ENCODE results near the gene SSBP1.
"Not testable (repeated sequence)": the region's sequence is repeated elsewhere in the genome, so short reads cannot be mapped to it uniquely, and the experiment has no call there.

The SSBP1 gene, protein sequence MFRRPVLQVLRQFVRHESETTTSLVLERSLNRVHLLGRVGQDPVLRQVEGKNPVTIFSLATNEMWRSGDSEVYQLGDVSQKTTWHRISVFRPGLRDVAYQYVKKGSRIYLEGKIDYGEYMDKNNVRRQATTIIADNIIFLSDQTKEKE

DNA sequence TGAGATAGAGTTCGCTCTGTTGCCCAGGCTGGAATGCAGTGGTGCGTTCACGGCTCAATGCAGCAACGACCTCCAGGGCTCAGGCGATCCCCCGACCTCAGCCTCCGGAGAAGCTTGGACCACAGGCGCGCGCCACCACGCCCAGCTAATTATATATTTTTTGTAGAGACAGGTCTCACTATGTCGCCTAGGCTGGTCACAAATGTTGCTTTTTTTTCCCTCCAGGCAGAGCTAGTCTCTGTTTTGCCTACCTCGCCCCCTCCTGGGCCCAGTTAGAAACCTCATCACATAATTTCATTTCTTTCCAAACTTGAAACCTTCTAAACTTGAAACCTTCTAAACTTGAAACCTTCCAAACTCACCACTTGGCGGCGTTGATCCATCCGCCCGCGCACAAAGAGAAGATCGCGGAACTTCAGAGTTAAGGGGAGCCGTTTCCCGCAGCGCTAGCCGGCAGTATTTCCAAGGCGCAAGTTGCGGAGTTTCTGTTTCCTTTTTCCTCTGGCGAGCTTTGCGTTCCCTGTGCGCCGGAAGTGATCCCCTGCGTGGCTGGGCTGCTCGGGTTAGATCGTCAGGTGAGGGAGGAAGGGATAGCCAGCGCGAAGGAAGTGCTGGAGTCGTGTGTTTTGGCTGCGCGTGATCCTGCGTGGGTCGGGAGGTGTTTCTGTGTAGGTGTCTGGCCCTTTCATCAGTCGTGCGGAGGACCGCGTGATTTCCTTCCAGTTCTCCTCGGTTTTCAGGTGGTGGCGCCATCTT lies at the start of gene SSBP1:
TSS of gene SSBP1 (plus strand) at position 523 of the 756 bp plus-strand sequence. CDS start 809 bp downstream, outside the sequence.
- DNase-seq (ENCODE audit: low spot score): peak; percentile 93

DNA sequence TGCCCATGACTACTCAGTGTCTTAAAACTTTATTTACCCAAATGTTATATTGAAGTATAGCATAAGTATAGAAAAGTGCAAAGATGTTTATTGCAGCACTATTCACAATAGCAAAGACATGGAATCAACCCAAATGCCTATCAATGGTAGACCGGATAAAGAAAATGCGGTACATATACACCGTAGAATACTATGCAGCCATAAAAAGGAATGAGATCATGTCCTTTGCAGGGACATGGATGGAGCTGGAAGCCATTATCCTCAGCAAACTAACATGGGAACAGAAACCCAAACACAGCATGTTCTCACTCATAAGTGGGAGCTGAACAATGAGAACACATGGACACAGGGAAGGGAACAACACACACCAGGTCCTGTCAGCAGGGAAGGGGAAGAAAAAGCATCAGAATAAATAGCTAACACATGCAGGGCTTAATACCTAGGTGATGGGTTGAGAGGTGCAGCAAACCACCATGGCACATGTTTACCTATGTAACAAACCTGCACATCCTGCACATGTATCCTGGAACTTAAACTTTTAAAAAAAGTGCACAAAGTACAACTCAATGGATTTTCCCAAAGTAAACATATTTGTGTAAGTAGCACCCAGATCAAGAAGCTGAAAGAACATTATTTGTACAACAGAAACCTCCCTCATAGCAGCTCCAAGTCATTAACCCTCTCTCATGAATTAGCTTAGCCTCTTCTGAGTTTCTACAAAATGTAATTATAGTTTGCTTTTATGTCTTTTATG lies 48.9 kb upstream of the SSBP1 start:
- not testable (repeated sequence) for DNase-seq (ENCODE audit: low spot score)

DNA sequence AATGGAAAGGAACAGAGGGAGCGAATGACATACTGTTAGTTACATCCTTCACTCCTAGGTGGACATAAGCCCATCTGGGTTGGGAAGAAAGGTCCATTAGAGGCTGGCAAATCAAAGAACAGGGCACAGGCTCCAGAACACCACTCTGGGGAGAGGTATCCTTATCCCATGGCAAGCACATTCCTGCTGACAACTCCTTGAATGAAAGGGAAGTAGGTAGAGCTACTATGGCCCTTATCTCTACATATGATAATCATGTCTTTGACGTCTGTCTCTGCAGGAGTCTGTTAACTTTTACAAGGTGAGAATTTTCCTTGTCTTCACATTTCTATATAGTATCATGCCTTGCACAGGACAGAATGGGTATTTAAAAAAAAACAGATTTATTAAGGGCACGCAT lies 46.6 kb upstream of the SSBP1 start:
- DNase-seq (ENCODE audit: low spot score): no peak

DNA sequence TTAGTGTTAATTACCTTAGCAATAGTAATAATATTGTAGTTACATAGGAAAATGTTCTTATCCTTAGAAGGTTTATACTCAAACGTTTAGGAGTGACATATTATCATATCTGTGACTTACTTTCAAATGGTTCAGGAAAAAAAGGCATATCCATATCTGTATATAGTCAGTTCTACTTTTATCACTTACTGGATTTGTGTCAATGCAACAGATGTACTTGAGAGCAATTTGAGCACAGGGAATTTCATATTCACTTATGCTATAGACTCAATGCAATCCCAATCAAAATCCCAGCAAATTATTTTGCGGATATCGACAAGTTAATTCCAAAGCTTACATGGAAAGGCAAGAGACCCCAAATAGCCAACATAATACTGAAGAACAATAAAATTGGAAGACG lies 46.2 kb upstream of the SSBP1 start:
- DNase-seq (ENCODE audit: low spot score): no peak

DNA sequence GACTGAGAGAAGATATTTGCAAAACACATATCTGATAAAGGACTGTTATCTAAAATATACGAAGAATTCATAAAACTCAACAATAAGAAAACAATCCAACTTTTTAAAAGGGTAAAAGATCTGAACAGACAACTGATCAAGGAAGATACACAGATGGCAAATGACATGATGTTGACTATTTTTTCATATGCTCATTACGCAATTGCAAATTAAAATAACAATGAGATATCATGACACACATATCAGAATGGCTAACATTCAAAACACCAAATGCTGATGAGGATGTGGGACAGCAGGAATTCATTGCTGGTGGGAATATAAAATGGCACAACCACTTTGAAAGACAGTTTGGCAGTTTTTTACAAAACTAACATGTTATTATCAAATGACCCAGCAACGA lies 45.1 kb upstream of the SSBP1 start:
- no peak for DNase-seq (ENCODE audit: low spot score)

DNA sequence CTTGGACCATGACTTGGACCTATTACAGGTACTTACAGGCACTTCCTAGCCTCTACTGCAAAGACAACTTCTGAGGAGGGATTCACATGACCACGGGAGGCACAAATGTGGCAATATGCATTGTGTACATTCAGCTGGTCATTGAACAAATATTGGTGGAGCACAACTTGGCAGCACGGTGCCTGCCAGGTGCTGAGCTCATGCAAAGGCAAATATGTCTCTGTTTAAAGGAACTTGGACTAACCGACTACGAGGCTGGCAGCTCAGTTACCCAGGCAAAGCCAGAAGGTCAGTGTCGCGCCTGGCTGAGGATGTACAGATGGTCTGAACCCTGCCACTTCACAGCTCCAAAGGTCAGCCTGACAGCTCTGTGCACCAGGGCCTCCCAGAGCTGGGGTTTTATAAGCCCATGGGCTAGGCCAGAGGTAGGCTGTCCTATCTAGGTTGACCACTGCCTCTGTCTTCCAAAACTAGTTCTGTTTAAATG lies 42.3 kb upstream of the SSBP1 start:
- DNase-seq (ENCODE audit: low spot score): no peak

DNA sequence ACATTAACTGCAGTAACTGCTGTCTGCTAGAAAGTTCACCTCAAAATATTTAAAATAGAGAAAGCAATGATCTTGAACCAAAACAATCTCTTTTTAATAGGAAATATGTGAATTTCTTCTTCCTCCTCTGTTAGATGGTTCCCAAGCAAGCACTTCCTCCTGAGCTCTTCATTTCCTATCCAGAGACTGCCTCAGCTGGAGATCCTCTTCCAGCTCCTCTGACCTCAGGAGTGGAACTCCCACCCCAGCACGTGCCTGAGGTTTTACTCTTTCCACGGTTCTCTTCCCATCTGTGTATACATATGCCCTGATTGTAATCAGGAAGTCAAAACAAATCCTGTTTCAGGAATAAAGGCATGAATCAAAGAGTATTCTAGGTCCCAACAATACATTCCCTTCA lies 41.8 kb upstream of the SSBP1 start:
- DNase-seq (ENCODE audit: low spot score): no peak

DNA sequence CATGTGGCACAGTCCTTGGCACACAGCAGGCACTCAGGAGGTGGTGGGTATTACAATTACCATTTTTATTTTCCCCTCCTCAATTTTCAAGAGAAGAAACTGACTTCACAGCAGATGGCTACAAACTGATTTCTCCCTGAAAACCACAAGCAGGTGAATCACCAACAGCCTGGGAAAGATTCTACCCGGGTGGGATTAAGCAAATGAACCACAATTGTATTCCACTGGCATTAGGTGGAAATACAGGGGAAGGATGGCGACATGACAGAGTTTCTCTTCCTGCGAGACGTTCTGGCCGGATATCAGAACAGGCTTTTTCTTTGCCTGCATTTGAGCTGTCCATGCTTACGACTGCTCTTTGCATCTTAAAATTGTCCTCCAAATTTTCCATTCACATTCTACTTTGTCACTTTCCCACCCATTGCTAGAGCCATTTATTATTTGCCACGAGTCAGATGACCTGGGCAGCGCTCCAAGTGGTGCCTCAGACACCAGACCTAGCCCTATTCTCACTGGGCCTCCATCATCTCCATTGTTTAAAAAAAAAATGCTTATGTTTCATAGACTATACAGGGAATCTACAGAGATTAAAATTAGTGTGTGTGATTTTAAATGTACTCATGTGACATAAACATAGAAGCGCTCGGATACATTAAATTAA lies 40.8 kb upstream of the SSBP1 start:
- no peak for DNase-seq (ENCODE audit: low spot score)

DNA sequence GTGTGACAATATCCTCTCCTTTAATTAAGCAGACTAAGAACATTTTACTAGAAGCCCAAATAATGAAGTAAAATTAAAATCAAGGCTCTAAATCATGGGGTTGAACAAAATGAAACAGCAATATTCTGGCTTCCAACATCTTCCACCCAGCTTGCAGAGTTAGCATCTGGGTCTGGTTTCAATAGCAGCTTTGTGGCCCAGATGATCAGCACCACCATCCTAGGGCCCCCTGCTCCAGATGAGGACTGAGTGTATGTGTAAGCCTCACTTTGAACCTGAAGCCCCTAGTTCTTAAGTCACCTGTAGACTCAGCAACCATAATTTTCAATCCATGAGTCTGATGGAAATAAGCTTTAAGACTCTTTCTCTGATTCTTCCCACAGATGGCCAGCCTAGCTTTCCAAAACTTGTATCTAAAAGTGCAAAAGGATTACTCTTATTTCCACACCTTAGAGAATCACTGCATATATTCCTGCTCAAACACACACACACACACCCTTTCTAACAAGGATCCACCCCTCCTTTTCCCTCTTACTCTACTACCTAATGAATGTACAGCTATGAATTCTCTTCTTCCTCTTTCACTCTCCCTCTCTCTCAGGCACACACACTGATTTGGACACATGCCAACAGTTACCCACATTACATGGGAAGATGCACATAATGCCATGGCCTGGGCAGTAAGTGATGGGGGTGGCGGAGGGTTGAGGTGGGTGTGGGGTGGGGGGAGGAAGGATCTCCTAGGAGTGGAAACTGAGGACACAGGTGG lies 39.7 kb upstream of the SSBP1 start:
- no peak for DNase-seq (ENCODE audit: low spot score)

DNA sequence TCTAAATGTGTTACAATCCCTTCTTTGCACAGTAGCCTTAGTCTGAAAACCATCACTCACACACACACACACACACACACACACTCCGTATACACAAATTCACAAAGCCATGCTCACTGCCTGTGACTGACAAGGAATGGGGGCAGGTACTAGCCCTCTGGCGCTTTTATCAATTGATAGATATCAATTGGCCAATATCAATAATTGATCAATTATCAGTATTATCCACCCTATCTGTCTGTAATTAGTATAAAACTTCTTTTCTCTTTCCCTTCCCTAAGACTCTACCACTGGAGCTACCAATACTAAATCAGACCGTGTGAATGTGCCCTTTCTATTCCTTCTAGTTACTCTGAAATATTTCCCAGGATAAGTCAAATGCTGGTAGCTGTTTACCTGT lies 38.3 kb upstream of the SSBP1 start:
- DNase-seq (ENCODE audit: low spot score): no peak

DNA sequence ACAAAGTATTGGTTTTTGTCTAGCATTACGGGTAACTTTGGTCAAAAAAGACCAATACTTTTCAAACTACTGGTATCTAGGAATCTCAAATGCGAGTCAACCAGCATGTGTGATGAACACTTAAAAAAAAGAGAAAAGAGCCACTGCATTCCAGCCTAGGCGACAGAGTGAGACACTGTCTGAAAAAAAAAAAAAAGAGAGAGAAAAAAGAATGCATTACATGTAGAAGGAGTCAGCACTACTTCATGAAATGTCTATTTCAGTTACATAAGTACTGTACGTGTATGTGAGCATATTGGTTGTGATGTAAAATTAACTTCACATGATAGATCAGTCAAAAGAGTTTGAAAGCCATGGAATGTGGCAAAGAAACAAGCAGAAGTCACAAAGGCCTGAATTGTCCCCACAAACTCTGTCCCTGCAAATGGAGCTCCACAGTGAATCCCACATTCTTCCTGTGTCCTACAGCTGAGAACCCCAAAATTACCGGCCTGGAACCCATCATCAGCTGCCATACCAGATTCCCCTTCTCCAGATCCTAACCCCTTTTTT lies 37.8 kb upstream of the SSBP1 start:
- no peak for DNase-seq (ENCODE audit: low spot score)

DNA sequence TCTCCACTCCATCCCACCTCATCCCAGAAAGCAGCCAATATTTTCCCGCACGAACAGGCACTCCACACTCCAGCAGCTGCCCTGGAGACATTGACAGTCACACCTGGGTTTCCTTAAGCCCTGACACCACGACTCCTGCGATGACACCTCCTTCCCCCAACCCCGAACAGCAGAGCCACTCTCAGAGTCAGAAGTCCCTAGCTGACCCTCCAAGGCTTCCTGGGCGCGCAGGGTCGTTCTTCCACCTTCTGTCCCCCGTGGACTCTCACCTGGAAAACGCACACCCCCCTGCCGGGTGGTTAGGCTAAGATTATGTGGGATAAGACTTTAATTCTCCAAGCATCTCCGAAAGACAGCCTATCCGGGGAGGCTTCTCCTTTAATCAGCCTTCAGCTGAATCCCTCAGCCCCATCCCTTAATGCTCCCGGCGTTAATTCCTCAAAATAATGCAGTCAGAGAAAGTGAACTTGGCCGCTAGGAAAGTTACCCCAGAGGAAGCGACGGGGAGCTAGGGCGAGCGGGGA lies 37.2 kb upstream of the SSBP1 start:
- DNase-seq (ENCODE audit: low spot score): no peak

DNA sequence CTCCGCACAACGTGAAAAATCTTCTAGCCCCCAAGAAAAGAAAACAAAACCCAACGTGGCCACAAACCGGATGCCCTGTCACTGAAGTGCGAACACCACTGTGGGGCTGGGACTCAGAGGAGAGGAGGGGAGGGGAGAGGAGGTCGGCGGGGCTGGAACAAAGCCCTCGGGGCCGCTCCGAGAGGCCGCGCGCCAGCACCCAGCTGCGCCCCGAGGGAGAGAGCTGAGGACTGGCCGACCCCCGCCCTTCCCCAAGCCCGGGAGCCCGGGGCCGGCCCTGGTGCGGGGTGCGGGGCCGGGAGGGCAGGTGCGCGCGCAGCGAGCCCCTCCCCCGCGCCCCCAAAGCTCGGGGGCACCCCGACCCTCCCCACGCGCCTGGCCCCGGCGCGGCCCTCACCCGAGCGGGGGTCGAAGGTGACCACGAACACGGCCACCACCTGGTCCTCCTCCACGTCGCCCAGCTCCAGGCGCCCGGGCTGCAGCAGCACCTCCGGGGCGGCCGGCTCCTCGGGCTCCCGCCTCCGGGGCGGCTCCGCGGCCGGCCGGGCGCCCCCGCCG lies 36.6 kb upstream of the SSBP1 start:
- DNase-seq (ENCODE audit: low spot score): peak; percentile 62

DNA sequence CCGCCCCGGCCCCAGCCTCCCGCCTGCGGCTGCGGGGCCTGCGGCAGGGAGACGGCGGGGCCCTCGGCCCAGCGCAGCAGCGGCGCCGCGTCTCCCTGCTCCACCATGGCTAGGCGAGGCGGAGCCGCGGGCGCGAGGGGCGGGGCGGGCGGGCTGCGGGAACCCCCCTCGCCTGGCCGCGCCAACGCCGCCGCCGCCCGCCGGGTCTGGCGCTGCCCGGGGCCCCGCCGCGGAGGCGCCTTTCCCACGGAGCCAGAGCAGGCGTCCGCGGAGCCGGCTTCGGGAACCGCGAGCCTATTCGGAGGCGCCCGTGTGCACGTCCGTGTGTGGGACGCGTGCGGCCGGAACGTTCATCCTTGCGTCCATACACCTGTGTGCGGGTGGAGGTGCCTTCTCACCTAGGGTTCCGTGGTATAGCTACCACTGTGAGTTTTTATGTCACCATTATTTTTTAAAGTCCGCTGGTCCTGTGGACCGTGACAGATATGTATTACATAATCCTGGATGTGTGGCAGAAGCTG lies 36.1 kb upstream of the SSBP1 start, which contains the start of gene DENND11:
TSS of gene DENND11 (minus strand) at position 120 of the 521 bp plus-strand sequence. CDS start at position 107, 13 bp downstream.
- peak; percentile 19 for DNase-seq (ENCODE audit: low spot score)

DNA sequence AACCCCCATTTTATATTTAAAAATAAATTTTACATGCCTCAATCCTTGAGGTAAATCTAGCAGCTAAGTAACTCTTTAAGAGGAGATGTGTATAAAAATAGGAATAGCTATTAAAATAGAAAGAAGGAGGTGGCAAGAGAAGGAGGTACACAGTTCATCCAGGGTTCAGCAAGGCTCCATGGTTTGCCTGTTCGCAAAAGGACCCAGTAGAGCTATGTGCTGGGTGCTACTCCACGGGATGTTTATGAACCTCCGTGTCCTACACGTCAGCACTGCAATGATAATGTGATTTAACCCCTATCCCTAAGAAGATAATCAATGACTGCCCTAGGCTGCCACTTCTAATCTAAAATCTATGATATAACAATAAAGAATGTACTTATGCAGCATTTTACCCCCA lies 35.3 kb upstream of the SSBP1 start:
- no peak for DNase-seq (ENCODE audit: low spot score)

DNA sequence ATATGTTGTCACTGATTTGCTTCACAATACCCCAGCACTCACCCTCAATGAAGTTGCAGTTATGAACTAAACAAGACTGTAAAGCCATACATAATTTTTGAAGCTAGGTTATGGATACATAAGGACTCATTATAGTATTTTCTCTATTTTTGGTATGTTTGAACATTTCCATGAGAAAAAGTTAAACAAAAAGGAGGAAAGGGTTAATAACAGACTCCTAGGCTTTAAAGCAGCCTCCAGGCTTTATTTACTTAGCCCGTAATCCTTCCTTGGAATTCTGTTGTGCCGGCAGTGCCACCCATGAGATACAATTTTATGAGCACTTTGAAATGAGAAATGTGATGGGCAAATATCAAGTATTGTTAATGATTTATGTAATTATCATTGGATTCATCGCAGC lies 34.0 kb upstream of the SSBP1 start:
- no peak for DNase-seq (ENCODE audit: low spot score)

DNA sequence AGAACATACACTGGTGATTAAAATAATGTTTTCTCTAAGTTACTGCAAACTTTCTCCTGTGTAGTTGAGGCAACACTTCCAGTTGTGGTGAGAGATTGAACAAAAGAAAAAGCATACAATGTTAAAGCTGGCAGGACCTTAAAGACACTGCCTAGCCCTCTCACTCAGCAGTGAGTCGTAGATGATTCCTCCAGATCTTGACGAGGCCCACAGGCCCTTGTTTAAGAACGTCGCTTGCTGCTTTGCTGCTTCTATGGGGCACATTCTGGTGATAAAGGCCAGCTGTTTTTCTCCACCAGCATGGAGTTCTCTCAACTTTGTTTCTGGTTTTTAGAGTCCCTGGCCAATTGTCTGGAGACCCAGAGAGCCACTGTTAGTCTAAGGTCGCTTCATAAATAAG lies 33.4 kb upstream of the SSBP1 start:
- DNase-seq (ENCODE audit: low spot score): no peak

DNA sequence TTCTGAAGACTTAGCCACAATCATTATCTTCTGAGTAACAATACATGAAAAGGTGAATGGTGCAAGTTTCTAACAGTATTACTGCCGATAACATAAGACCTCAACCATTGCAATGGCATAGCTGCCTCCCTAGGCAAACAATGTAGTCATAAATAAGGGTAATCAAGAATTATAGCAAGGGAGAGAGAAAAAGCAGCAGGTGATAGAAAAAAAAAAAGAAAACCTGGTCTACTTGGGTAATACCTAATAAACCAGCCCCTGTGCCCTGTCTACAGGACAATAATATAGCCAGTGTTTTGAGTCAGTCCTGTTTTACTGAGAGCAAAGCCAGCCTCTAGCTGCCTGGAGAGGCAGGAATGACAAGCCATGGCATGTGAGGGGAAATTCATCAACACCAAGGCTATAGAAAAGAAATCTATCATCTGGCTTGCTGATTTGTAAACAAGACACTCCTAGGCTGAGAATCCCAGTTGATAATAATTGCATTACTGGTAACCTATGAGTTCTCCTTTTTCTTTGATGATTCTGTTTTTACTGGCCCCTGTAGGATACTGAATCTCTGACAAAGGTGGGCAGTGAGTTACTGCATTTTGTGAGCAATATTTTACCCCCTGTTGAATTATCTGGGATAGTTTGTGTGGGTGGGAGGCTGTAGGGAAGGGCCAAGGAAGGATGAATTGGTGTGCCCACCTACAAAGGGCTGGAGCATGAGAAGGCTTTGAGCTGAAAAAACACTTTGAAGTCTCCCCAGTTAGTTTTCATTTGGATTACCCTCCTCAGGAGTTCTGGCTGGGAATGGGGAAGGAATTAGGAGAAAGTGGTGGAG lies 31.7 kb upstream of the SSBP1 start:
- no peak for DNase-seq (ENCODE audit: low spot score)

DNA sequence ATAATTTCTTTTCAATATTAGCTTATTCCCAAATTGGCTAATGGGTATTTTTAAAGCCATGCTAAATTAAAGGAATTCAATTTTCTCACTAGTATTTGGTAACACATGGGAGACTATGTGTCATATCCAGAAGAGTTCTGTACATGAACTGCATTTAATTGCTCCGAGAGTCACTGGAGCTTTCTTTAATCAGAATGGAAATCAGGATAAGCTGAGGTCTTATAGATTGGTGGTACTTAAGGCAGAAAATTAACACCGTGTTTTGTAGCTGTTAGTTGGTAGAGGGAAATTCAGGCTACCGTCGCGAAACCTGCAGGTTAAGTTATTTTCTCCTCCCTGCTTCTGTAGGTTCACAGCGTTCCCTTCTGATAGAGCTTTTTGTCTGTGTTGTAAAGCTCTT lies 29.8 kb upstream of the SSBP1 start, which contains the start of gene WEE2:
TSS of gene WEE2 (plus strand) at position 3 of the 400 bp plus-strand sequence. CDS start 406 bp downstream, outside the sequence.
- no peak for DNase-seq (ENCODE audit: low spot score)
